GDM1 (cell line): ENCODE measurements around the gene ITGA3.

Source experiments
- DNase-seq: peaks from one replicate; lab custom pipeline; 2025; lab: John Stamatoyannopoulos, UW

ITGA3 gene

DNA sequence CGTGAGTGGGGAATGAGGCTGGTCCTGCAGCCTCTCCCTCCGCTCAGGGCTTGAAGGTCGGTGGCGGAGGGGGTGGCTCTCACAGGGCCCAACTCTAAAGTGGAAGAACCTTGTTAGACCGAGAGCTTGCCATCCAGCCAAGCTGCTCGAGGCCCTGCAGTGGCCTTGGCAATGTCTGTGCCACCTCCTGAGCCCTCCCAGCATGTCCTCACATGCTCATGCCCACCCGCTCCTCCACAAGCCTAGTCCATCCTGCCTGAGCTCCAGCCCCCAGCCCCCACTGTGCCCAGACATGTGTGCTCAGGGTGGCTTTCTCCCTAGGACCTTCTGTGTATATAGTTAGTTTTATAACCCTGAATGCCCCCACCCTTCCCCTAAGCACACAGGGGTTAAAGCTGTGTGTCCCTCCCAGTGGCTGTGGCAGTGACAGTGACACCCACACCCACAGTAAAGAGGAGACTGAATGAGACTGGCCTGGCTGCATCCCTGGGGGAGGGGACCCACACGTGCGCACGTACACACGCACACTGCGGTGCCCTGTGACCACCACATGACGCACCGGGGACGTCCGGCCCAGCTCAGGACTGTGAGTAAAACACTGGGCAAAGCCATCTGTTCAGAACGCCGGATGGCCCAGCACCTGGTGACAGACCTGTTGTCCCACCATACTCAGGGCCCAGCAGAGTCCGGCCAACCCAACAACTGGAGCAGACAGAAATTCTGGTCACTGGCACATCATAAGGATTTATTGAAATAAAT, 54.9 kb downstream of the ITGA3 start:
- no peak for DNase-seq

DNA sequence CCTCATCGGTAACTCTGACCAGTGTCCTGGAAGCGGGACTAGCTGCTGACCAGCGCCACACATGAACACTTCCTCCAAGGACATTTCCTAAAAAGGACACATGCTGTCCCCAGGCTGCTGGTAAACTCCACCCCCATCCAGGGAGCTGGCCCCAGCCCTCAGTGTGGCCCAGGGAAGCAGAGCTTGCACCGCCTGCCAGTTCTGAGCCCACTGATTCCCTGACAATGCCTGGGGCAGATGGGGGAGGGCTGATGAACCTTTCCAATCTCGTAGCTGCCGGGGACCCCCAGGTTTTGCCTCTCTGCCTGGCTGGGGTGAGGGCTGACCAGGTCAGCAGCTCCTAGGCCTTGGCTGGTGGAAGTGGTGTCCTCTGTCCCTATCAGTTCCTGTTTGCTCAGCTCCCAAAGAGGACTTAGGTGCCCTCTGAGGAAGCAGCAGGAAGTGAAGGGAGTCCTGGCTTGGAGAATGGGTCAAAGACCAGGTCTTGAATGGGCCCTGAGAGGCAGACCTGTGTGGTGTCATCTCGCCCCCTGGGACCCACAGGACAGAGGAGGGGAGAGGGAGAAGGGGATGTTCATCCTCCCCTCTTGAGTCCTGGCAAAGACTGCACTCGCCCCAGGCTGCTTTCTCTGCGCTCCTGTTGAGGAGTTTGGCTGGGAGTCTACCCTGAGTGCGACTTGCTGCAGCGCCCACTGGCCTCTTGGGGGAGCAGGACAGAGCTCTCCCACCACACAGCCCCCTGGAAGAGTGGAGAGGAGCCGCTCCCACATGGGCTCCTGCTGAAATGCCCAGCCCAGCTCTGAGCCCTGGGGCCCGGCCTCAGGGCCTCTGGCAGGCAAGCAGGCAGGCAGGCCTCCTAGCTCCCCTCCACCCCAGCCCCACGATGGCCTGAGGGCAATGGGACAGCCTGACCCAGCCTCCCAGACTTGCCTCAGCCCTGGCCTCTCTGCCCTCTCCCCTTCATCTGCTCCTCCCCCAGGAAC, 56.1 kb downstream of the ITGA3 start:
- no peak for DNase-seq

DNA sequence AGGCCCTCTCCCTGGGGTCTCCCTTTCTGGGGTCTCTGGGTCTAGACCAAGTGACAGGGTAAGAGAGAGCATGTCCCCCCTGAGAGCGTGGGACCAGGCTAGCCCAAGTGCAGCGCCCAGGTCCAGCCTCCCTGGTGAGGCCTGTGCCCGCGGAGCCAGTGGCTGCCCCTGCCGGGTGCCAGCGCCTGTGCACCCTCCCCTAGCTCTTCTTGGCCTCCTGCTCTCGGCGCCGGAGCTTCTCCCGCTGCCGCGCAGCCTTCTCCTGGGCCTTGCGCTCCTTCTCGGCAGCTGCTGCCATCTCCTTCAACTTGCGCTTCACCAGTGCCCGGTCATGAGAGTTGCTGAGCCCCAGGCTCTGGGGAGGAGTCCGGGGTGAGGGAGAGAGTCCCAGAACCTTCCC, 56.8 kb downstream of the ITGA3 start:
- no peak for DNase-seq

DNA sequence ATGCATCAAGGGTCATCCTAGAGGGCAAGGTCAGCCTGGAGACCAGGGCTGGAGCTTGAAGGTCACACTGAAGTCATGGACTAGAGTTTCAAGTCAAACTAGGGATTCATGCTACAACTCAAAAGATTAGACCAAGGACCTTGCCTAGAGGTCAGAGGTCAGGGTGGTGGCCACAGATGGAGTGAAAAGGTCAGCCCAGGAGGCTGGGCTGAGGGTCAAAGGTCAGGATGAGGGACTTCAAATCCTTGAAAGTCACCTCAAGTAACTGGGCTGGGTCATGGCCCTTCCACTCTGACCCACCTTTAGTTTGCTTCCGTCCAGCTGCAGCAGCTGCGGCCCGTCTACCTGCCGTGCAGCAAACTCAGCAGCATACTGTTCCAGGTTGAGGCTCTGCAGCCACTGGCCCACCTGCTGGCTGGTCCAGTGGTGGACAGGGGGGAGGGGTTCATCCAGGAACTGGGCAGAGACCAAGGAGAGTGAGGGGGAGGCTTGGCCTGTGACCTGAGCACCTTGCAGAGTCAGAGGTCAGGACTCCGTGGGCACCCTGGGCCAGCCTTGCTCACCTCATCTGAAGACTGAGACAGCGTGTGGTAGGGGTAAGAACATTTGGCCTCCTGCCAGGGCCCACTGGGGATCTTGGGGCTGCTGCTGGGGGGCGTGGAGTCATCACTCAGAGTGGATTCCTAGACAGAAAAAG, 57.9 kb downstream of the ITGA3 start:
- DNase-seq: no peak

DNA sequence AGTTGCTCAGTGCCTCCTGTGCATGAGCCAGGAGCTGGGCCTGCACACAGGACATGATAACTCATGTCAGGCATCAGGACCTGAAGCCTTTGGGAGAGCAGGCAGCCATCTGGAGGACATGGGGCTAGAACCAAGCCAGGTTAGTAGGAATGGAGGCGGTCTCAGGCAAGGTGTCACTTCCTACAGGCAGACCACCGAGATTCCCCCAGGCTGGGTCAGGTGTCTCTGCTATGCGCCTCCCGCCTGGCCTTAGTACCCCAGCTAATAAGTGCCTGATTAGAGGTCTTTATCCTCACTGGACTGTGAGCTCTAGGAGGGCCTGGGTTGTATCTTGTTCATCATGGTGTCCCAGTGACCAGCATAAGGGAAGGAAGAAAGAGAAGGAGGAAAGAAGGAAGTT, 58.5 kb downstream of the ITGA3 start:
- no peak for DNase-seq

DNA sequence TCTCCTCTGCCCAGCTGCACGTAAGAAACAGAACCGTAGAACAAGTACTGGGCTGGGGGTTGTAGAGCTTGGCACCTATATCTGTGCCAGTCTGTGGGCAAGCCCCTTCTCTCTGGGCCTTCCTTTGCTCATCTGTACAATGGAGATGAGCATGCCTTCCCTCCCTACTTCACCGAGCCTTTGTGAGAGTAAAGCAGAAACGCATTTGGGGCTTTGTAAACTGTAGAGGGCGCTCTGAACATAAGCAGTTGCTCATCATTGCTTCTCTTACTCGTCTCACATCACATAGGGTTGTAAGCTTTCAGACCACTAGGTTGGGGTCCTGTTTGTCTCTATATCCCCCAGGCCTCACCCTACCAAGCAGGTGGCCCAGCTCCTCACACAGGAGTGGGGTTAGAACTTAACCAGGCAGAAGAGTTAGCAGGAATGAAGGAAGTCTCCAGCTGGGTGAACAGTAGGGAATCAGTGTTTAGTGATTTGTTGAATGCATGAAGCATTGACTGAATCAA, 59.0 kb downstream of the ITGA3 start:
- DNase-seq: peak; percentile 59

DNA sequence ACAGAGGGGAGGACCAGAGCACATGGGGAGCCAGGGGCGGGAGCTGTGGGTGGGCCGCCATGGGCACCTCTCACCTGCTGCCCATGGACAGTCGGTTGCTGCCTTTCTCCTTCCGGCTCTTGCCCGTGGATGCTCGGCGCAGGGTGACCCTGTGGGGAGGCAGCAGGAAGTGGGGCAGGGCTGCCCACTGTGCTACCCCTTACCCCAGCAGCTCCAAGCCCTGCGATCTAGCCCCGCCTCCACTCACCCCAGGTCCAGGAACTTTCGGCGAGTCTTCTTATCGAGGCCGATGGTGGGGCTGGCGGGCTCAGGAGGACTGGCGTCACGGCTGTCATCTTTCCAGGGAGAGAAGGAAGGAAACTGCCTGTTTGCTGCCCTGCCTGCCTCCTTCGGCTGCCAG, 59.8 kb downstream of the ITGA3 start:
- DNase-seq: no peak

DNA sequence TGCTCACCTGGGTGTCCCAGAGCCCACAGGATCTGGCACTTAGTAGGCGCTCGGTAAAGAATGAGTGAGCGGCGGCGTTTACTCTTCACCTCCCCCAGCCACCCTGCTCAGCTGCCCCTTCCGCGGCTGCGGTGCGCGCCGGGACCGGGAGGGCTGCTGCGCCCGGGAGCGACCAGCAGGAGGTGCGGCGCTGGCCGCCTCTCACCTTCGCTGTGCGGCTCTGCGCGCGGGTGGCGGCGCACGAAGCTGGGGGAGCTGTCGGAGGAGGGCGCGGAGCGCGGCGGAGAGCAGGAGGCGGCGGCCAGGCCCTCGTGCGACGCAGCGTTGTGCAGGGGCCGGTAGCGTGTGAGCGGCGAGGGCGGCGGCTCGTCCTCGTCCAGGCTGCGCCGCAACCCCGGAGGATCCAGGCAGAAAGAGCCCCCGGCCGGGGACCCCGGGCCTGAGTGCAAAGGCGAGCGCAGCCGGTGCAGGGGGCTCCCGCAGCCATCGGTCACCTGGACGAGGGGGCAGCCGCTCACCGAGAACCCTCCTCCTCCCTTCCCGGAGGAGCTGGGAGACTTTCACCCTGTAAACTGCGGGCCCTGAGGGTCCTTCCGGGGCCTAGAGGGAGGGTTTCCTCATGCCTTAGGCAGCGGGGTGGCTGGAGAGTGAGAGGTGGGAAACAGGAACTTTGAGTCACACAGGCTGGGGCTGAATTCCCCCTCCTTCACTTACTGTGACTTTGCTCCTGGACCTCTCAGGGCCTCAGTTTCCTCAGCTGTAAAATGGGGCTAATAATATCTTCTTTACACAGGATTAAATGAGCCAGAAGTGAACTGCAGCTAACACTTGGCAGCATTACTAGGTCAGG, 61.5 kb downstream of the ITGA3 start:
- no peak for DNase-seq

DNA sequence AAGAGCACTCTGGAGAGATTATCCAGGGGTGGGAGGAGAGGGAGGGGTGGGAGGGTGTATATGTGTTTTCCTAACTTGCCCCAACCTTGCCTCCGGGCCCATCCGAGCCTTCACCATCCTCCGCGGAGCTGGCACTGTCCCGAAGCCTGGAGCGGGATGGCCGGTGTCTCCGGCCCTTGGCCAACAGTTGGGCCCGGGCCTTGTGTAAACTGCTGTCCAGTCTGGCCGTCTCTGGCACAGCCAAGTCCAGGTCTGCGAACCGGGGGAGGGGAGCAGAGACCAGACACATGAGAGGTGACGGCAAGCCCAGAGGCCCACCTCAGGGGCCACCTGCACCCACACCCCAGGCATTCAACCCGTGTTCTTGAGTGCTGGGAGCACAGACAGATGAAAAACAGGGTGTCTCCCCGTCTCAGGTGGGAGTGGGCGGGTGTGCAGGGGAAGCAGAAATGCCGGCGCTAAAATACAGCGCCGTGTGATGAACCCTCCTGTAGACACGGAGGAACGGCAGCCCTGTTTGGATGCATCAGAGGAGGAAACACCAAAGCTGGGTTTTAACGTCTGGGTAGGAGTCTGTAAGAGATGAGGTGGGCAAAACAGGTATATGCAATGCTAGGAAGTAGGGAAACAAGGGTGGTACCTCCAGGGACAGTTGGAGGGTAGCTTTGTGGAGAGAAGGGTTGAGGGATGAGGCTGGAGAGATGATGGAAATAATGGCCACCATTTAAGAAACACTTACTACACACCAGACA, 62.3 kb downstream of the ITGA3 start:
- no peak for DNase-seq

DNA sequence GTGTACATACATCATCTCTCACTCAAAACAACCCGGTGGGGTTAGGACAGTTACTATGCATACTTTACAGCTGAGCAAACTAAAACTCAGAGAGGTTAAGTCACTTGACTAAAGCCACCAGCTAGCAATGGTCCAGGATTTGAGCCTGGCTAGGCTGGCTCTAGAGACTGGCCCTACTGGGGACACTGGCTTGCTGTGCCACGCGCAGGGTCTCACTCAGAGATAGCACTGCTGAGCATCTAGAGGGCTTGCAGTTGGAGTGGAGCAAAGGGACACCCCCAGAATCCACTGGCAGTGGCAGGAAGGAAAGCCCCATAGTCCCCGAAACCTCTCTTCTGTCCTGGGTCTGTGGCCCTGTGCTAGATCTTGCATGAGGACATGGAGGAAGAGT, 62.9 kb downstream of the ITGA3 start:
- DNase-seq: no peak

DNA sequence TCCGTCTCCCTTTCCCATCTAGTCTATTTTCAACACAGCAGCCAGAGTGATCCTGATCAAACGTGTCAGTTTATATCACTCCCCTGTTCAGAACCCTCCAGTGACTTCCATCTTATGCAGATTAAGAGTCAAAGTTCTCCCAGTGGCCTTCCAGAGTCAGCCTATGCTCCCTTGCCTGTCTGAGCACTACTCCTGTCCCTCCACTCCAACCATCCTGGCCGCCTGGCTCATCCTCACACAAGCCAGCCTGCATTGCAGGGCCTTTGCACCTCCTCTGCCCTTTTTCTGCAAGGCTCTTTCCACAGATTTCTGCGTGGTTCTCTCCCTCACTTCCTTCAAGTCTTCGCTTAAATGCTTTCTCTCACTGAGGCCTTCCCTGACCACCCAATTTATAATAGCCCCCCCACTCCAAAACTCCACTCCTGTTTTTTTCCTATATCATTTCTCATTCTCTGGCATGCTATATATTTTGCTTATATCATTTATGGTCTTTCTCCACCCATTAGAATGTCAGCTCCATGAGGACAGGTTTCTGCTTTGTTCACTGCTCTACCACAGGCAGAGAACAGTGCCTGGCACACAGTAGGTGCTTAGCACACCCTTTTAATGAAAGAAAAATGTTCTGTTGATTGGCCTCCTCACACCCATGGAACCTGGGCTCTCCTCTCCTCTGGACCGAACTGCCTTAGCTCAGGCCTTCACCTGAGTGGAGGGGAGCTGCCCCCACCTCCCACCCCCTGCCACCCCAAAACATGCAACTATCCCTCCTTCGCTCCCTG, 64.8 kb downstream of the ITGA3 start:
- no peak for DNase-seq

DNA sequence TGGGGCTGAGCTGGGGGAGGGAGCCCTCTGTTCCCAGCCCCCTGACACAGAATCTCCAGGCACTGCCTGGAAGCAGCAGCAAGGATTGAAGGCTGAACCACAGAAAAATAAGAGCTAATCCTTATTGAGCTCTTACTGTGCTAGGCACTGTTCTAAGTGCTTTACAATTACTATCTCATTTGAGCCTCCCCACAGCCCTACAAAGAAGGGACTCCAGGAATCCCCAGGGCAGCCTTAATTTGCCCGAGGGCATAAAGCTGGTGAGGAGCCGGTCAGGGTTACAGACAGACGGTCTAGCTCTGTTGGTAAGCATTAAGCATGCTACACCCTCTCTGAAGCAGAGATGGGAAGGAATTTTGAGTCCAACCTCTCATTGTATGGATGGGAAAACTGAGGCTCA, 67.0 kb downstream of the ITGA3 start:
- no peak for DNase-seq

DNA sequence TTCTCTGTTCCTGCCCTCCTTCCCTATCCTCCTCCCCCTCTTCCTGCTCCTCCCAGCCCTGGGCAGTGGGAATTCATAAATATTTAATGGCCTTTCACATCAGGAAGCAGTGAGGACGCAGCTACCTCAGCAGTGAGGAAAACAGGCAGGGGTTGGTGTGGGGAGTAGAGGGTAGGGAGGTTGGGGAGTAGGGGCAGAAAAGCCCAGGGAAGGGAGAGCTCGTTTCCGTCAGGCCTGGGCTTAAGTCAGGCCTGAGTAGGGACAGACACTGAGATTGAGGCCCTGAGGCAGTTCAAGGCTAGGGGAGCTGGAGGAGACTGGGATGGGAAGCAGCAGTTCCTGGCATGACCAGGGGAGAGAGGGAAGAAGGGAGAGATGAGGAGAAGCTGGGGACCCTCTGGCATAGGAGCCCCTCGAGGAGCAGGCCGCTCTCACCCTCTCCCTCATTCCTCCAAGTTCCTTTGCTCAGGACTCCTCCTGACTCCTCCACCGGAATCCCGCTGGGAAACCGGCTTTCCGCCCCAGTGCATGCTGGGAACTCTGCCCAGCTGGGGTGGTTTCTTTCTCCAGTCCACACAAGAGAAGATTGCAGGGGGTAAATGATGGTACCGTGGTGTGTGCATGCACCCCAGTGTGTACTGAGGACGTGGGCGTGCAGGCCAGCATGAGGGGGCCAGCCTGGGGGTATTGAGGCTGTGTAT, 67.9 kb downstream of the ITGA3 start:
- no peak for DNase-seq

DNA sequence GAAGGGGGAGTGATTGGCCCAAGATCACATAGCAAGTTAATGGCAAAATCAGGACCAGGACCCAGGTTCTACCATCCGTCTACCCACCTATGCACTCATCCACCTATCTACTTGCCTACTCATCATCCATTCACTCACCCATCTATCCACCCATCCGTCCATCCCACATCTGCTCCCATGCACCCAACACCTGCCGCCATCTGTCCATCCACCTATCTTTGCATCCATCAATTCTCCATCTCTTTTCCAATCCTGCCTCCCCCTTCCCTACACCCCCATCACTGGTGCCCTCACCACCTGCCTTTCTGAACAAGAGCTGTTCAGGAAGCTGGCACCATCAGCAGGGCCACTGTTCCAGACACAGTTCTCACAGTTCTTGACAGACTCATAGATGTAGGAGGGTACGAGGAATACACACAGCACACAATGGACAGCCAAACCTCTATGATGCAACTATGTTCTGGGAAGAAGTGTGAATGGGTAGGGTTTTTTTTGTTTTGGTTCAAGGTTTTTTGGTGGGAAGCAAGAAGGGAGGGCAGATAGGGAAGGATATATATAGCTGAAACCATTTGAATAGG, 69.6 kb downstream of the ITGA3 start:
- DNase-seq: no peak

DNA sequence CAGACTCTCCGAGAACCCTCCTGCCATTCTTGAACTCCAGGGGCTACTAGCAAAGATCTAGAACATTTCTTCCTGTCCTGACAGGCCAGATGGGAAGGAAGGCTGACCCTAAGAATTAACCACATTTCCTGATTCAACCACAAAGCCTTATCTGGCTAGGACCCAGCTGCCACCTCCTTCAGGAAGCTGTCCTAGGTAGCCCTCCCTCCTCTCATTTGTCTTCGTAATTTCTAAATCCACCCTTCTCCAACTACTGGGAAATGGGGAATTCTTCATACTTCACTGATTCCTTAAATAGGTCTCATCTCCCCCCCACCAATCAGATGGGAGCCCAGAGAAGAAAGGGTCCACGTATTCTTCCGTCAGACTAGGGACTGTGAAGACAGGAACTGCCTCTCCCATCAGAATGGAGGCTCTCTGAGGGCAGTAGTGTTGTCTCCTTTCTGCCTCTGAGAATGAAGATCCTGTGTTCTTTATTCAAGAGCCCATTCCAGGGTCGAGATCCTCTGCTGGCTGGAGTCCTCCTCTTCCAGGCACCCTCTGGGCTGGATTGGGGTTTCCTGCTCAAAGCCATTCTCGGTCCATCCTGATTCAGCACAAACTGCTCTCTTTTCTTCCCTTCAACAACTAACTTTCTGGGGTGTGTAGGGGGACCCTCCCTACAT, 71.9 kb downstream of the ITGA3 start:
- DNase-seq: peak; percentile 64

DNA sequence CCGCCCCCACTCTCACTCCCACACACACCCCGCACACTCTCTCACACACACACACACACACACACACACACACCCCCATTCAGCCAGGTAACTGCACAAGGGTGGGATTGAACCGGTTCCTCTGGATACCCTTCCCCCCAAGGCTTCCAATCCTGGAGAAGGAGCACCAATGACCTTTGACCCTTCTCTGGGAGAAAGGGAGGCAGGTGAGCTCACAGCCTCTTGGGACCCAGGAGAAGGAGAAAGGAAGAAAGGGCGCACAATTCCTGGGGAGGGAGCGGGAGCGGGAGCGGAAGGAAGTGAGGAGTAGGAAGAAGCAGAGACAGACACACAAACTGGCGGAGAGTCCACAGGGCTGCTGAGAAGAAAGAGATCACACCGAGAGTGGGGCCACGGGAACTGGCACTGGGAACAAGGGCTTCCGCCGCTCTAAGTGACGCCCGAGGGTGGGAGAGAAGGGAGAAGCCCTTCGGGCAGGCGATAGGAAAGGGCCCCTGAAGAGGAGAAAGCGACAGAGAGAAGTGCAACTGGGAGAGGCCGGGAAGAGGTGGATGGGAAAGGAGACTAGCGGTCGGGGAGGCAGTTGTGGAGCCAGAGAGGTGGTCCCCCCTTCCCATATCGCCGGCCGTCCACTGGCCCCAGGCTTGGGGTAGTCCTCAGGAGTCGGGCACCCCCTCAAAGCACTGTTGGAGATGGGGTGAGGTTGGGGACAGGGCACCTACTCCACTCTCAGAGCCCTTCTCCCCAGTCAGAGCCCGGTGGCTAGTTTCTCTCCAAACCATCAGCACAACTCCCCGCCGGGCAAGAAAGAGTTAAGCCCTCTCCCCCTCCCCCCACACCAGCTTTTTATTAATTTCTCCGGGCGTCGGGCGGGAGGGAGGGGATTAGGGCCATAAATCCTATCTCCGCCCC, 72.8 kb downstream of the ITGA3 start:
- no peak for DNase-seq

DNA sequence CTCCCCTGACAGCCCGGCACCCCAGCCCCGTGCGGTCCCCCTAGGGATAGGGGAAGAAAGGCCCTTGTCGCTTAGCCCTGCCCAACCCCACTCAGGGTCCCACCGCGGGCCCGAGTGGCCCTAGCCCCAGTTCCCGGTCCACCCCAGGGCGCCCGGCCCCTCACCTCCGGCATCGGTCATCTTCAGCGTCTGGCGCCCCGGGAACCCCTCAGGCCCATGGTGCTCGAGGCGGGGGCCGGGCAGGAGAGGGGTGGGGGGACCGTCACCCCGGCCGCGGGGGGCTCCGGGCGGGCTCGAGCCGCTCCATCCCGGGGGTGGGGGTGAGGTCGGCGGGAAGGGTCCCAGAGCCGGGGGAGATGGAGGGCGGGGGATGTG, 73.4 kb downstream of the ITGA3 start:
- no peak for DNase-seq
